Measurements from ENCODE around the gene MOSPD3.

The MOSPD3 gene

DNA sequence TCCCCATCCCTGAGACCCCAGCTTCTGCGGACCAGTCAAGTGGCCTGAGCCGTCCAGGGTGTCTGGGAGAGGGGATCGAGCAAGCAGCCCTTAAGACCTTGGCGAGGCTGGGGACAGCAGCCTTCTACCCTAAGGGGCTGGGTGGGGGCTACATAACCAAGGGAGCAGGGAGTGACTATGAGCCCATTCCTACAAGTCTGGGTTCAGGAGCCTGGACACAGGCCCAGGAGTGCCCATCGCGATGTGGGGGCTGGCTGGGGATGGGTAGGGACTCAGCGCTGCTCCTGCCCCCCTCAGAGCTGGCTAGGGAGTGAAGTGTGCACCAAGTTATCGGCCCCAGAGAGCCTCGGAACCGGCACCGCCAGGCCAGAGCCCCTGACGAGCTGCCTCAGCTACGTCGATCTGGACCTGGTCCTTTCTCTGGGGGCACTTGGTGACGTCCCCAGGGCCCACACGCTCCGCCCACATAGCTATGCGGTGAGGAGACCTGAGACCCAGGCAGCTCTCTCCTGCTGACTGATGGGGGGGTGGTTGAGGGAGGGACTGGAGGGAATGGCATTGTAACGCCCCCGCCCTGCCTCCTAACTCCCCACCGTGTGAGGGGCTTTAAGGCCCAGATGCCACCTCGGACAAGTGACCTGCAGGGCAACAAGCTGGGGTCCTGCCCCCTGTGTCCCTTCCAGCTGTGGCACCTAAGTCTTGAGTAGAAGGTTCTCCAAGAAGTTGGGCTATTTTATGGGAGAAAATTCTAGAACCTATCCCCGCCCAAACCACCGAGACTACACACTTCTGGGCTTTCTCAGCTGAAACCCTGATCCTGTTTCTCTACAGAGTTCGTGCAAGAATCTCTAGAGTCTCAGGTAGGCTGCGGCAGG, 41.1 kb upstream of the MOSPD3 start:
- H3K27ac ChIP-seq (ENCODE audit: low read depth, low read length, poor library complexity, severe bottlenecking): no peak overlapping the region
- no peaks in the 10 kb centered on the region for H3K9me3 ChIP-seq (ENCODE audit: low read length)
- peaks cover 30% of the 10 kb centered on the region for H3K36me3 ChIP-seq (ENCODE audit: insufficient read depth, low read length)
- no peak overlapping the region for H3K4me3 ChIP-seq (ENCODE audit: low read depth, low read length, poor library complexity, severe bottlenecking)
- no peaks in the 10 kb centered on the region for H3K79me2 ChIP-seq (ENCODE audit: insufficient read depth, low read length)
- H3K4me1 ChIP-seq (ENCODE audit: insufficient read depth, low read length, severe bottlenecking): peaks cover 31% of the 10 kb centered on the region
- H3F3A ChIP-seq (ENCODE audit: insufficient read depth, low read length): no peaks in the 10 kb centered on the region
- no peak overlapping the region for H3K9ac ChIP-seq (ENCODE audit: low read length)
- no peak overlapping the region for H2AFZ ChIP-seq (ENCODE audit: low read length)
- no peaks in the 10 kb centered on the region for H3K9me2 ChIP-seq (ENCODE audit: low read depth, low read length)
- TF ChIP-seq EZH2 (IDR thresholded peaks at IDR 0.05; ENCODE audit: borderline replicate concordance, low read length): no peak
- TF ChIP-seq, protein P1, sequence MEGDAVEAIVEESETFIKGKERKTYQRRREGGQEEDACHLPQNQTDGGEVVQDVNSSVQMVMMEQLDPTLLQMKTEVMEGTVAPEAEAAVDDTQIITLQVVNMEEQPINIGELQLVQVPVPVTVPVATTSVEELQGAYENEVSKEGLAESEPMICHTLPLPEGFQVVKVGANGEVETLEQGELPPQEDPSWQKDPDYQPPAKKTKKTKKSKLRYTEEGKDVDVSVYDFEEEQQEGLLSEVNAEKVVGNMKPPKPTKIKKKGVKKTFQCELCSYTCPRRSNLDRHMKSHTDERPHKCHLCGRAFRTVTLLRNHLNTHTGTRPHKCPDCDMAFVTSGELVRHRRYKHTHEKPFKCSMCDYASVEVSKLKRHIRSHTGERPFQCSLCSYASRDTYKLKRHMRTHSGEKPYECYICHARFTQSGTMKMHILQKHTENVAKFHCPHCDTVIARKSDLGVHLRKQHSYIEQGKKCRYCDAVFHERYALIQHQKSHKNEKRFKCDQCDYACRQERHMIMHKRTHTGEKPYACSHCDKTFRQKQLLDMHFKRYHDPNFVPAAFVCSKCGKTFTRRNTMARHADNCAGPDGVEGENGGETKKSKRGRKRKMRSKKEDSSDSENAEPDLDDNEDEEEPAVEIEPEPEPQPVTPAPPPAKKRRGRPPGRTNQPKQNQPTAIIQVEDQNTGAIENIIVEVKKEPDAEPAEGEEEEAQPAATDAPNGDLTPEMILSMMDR (IDR thresholded peaks at IDR 0.05; ENCODE audit: low read length): no peak
- no peak overlapping the region for H3K4me2 ChIP-seq (ENCODE audit: low read length)
- 0 out of 2 replicates have a peak, but pooled peaks cover 5% of the 10 kb centered on the region for H3K27me3 ChIP-seq (ENCODE audit: insufficient read depth, low read length)
- no peaks in the 10 kb centered on the region for H4K20me1 ChIP-seq (ENCODE audit: insufficient read depth, low read length)

DNA sequence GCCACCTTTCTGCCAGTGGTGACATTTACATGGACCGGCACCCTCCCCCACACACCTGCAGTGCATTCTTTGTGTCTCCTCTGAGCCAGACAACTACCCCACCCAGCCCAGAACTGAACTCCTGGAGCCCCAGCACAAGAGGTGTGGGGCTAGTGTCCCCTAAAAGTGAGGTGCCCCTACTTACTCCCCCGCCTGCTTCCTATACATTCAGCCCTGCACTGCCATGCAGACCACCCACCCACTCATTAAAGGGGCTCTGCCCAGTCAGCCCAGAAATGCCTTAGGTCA, 40.6 kb upstream of the MOSPD3 start:
- Histone ChIP-seq H3K9me2 (ENCODE audit: low read depth, low read length) (no peaks in the 10 kb centered on the region), H3F3A (ENCODE audit: insufficient read depth, low read length) (no peaks in the 10 kb centered on the region), H4K20me1 (ENCODE audit: insufficient read depth, low read length) (no peaks in the 10 kb centered on the region), H3K27ac (ENCODE audit: low read depth, low read length, poor library complexity, severe bottlenecking) (no peak overlapping the region), H3K9me3 (ENCODE audit: low read length) (no peaks in the 10 kb centered on the region), H3K79me2 (ENCODE audit: insufficient read depth, low read length) (no peaks in the 10 kb centered on the region), H3K9ac (ENCODE audit: low read length) (no peak overlapping the region), H3K4me1 (ENCODE audit: insufficient read depth, low read length, severe bottlenecking) (peaks cover 31% of the 10 kb centered on the region), H3K36me3 (ENCODE audit: insufficient read depth, low read length) (peaks cover 36% of the 10 kb centered on the region), H3K27me3 (ENCODE audit: insufficient read depth, low read length) (0 out of 2 replicates have a peak, but pooled peaks cover 5% of the 10 kb centered on the region), H3K4me2 (ENCODE audit: low read length) (no peak overlapping the region), H2AFZ (ENCODE audit: low read length) (no peak overlapping the region), H3K4me3 (ENCODE audit: low read depth, low read length, poor library complexity, severe bottlenecking) (no peak overlapping the region)
- TF ChIP-seq, protein P1 (IDR thresholded peaks at IDR 0.05; ENCODE audit: low read length): no peak

DNA sequence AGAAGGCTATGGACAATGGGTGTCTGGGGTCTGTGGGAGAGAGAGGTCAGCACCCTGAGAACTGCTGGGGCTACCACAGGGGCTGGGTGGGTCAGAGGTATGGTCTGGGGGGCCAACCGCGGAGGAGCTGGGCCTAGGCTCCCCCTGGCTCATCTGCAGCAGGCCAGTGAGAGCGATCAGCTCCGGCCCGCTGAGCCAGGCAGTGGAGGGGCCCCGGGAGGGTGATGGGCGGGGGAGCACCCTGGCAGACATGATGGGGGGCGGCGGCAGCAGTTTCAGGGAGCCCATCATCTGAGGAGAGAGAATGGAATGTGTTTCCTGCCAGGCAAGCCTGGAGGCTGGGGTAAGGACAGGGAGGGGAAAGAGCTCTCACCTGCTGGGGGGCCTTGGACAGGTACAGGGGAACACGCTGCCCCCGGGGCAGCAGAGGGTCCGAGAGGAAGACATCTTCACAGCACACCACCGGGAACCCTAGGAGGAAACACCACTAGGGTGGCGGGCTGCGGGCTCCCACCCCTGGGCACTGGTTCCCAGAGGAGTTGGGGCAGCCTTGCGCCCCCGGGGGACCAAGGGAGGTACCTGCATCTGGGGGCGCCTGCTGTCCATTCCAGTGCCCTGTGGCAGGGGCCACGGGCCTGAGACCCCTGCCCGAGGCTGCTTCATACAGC, 39.9 kb upstream of the MOSPD3 start:
- Histone ChIP-seq H3K9me3 (ENCODE audit: low read length) (no peaks in the 10 kb centered on the region), H3K79me2 (ENCODE audit: insufficient read depth, low read length) (no peaks in the 10 kb centered on the region), H3K4me2 (ENCODE audit: low read length) (no peak overlapping the region), H3K27me3 (ENCODE audit: insufficient read depth, low read length) (0 out of 2 replicates have a peak, but pooled peaks cover 5% of the 10 kb centered on the region), H3K9ac (ENCODE audit: low read length) (no peak overlapping the region), H4K20me1 (ENCODE audit: insufficient read depth, low read length) (no peaks in the 10 kb centered on the region), H3F3A (ENCODE audit: insufficient read depth, low read length) (no peaks in the 10 kb centered on the region), H2AFZ (ENCODE audit: low read length) (no peak overlapping the region), H3K36me3 (ENCODE audit: insufficient read depth, low read length) (peaks cover 42% of the 10 kb centered on the region), H3K27ac (ENCODE audit: low read depth, low read length, poor library complexity, severe bottlenecking) (no peak overlapping the region), H3K4me3 (ENCODE audit: low read depth, low read length, poor library complexity, severe bottlenecking) (no peak overlapping the region), H3K9me2 (ENCODE audit: low read depth, low read length) (no peaks in the 10 kb centered on the region), H3K4me1 (ENCODE audit: insufficient read depth, low read length, severe bottlenecking) (peaks cover 31% of the 10 kb centered on the region)
- TF ChIP-seq, protein P1 (IDR thresholded peaks at IDR 0.05; ENCODE audit: low read length): 0 out of 2 replicates have a peak, but pooled peaks have one; percentile 4
- no peak for TF ChIP-seq EZH2 (IDR thresholded peaks at IDR 0.05; ENCODE audit: borderline replicate concordance, low read length)

All from OCI-LY1 (cell line).